Measurements from ENCODE around the gene FRZB.

The FRZB gene

DNA sequence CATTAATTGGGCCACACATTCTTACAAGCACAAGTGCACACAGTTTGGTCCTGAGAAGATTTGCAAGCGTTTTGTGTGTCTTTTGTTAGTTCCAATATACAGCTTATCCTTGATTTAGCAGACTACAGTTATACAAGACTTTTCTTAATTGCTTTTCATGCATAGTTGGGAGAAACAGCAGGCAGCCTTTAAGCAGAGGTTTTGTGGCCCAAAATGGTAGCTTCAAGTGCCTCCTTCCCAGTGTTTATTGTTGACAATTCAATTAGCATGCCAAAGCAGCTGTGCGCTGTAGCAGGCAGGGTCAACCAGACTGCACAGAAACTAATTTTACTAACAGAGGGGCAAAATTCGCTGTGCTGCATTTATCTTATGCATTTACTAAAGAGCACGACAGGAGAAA is 47.5 kb downstream of the FRZB start:
- peak overlapping the region; percentile 95 for H3K27ac ChIP-seq (replicated peaks; ENCODE audit: low read length)

DNA sequence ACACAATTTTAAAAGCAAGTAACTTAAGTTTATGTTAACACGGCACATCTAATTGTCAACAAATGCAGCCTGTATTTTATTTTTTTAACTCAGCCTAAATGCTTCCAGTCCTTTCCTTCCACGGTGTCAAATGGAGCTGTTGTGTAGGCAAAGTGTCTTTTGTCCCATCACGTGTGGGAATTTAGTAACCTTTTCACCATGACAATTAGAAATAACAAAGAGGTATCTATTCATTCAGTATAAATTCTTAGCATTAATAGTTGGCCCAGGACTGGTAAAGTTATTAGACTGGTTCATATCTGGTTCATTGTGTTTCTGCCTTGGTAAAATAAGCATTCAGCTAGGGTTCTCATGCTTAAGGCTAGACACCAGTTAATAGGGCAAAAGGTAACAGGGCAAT is 47.9 kb downstream of the FRZB start:
- DNase-seq (ENCODE audit: low spot score) = no peak
- H3K4me3 ChIP-seq (ENCODE audit: low read length in 2 of 2) = no peak overlapping the region
- no peak overlapping the region for H2BK15ac ChIP-seq (ENCODE audit: low read length)
- no peak overlapping the region for H3K4ac ChIP-seq (ENCODE audit: low read length)
- H3K27me3 ChIP-seq (ENCODE audit: control insufficient read depth in 3 of 3, insufficient read depth in 3 of 3, low read depth in 1 of 3, low read length in 3 of 3) = no peaks in the 10 kb centered on the region
- no peaks in the 10 kb centered on the region for H3K9me3 ChIP-seq (replicated peaks in 1 of 2; ENCODE audit: control insufficient read depth in 2 of 2, insufficient read depth in 1 of 2, low read depth in 1 of 2, low read length in 2 of 2)
- H2AFZ ChIP-seq (ENCODE audit: low read length) = peak overlapping the region; percentile 85
- no peak overlapping the region for H4K8ac ChIP-seq (ENCODE audit: low read depth, low read length)
- no CpG with 5 or more reads among the region's 3 CpGs for WGBS, 2 donors (ENCODE audit: extremely low coverage in 2 of 2, insufficient read length in 2 of 2, insufficient replicate concordance in 1 of 2)
- H3K36me3 ChIP-seq (replicated peaks in 1 of 2; ENCODE audit: control insufficient read depth in 2 of 2, insufficient read depth in 2 of 2, low read length in 2 of 2) = no peaks in the 10 kb centered on the region
- peak overlapping the region; percentile 18 for H3K4me2 ChIP-seq (ENCODE audit: insufficient read depth, low read length, poor library complexity, severe bottlenecking)
- H2BK120ac ChIP-seq (ENCODE audit: low read depth, low read length) = no peak overlapping the region
- H3K14ac ChIP-seq (ENCODE audit: low read length) = no peak overlapping the region
- H4K91ac ChIP-seq (ENCODE audit: low read depth, low read length, poor library complexity) = no peak overlapping the region
- H3K23ac ChIP-seq (ENCODE audit: low read depth, low read length, poor library complexity) = no peak overlapping the region
- H3K9ac ChIP-seq (ENCODE audit: low read depth, low read length, poor library complexity) = no peak overlapping the region
- H2AK5ac ChIP-seq (ENCODE audit: low read depth, low read length) = no peak overlapping the region
- no peak overlapping the region for H2BK12ac ChIP-seq (ENCODE audit: low read length)
- H3K18ac ChIP-seq (ENCODE audit: low read length) = no peak overlapping the region
- peaks cover 9 to 16% of the 10 kb centered on the region in 2 donors for H3K4me1 ChIP-seq (ENCODE audit: control insufficient read depth in 2 of 2, insufficient read depth in 1 of 2, low read depth in 1 of 2, low read length in 2 of 2)
- H2BK5ac ChIP-seq (ENCODE audit: low read length) = no peak overlapping the region
- H3K27ac ChIP-seq (replicated peaks; ENCODE audit: low read length) = peak overlapping the region; percentile 95
- H3K79me1 ChIP-seq (ENCODE audit: low read depth, low read length) = no peaks in the 10 kb centered on the region

More for the DNA sequence above, 47.5 kb downstream of the FRZB start:
- Histone ChIP-seq H3K9ac (ENCODE audit: low read depth, low read length, poor library complexity) (no peak overlapping the region), H3K4me1 (ENCODE audit: control insufficient read depth in 2 of 2, insufficient read depth in 1 of 2, low read depth in 1 of 2, low read length in 2 of 2) (peaks cover 9 to 16% of the 10 kb centered on the region in 2 donors), H3K18ac (ENCODE audit: low read length) (no peak overlapping the region), H3K27me3 (ENCODE audit: control insufficient read depth in 3 of 3, insufficient read depth in 3 of 3, low read depth in 1 of 3, low read length in 3 of 3) (no peaks in the 10 kb centered on the region), H2BK12ac (ENCODE audit: low read length) (no peak overlapping the region), H3K4me2 (ENCODE audit: insufficient read depth, low read length, poor library complexity, severe bottlenecking) (peak overlapping the region; percentile 18), H3K36me3 (replicated peaks in 1 of 2; ENCODE audit: control insufficient read depth in 2 of 2, insufficient read depth in 2 of 2, low read length in 2 of 2) (no peaks in the 10 kb centered on the region), H3K79me1 (ENCODE audit: low read depth, low read length) (no peaks in the 10 kb centered on the region), H3K4me3 (ENCODE audit: low read length in 2 of 2) (no peak overlapping the region), H2AFZ (ENCODE audit: low read length) (peak overlapping the region; percentile 85), H3K9me3 (replicated peaks in 1 of 2; ENCODE audit: control insufficient read depth in 2 of 2, insufficient read depth in 1 of 2, low read depth in 1 of 2, low read length in 2 of 2) (no peaks in the 10 kb centered on the region), H2BK120ac (ENCODE audit: low read depth, low read length) (no peak overlapping the region), H3K4ac (ENCODE audit: low read length) (no peak overlapping the region), H4K91ac (ENCODE audit: low read depth, low read length, poor library complexity) (no peak overlapping the region), H3K14ac (ENCODE audit: low read length) (no peak overlapping the region), H2BK15ac (ENCODE audit: low read length) (no peak overlapping the region), H2BK5ac (ENCODE audit: low read length) (no peak overlapping the region), H2AK5ac (ENCODE audit: low read depth, low read length) (no peak overlapping the region), H4K8ac (ENCODE audit: low read depth, low read length) (no peak overlapping the region), H3K23ac (ENCODE audit: low read depth, low read length, poor library complexity) (no peak overlapping the region)
- DNase-seq (ENCODE audit: low spot score) = peak; percentile 75
- WGBS, 2 donors (ENCODE audit: extremely low coverage in 2 of 2, insufficient read length in 2 of 2, insufficient replicate concordance in 1 of 2) = no CpG with 5 or more reads among the region's 4 CpGs

DNA sequence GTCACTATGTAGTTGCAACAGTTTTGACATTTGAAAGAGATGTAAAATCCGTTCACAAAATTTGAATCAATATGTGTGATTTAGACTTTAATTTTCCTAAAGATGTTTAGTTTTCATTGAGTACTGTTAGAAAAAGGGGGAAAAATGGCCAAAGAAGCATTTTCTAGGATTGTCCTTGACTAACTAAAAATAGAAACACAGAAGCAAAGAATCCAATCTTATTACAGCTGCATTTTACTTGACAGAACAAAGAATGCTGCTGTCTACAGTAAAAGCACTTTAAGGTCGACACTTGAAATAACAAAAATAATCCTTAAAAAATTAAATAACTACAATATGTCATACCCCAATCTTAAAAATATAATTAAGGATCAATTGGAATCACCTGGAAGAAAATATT is 48.9 kb downstream of the FRZB start:
- Histone ChIP-seq H3K18ac (ENCODE audit: low read length) (no peak overlapping the region), H3K4ac (ENCODE audit: low read length) (no peak overlapping the region), H3K36me3 (replicated peaks in 1 of 2; ENCODE audit: control insufficient read depth in 2 of 2, insufficient read depth in 2 of 2, low read length in 2 of 2) (no peaks in the 10 kb centered on the region), H2BK12ac (ENCODE audit: low read length) (no peak overlapping the region), H3K23ac (ENCODE audit: low read depth, low read length, poor library complexity) (no peak overlapping the region), H2BK15ac (ENCODE audit: low read length) (no peak overlapping the region), H3K27me3 (ENCODE audit: control insufficient read depth in 3 of 3, insufficient read depth in 3 of 3, low read depth in 1 of 3, low read length in 3 of 3) (no peaks in the 10 kb centered on the region), H3K4me3 (ENCODE audit: low read length in 2 of 2) (no peak overlapping the region), H3K79me1 (ENCODE audit: low read depth, low read length) (no peaks in the 10 kb centered on the region), H4K8ac (ENCODE audit: low read depth, low read length) (no peak overlapping the region), H4K91ac (ENCODE audit: low read depth, low read length, poor library complexity) (no peak overlapping the region), H3K27ac (replicated peaks; ENCODE audit: low read length) (no peak overlapping the region), H2AK5ac (ENCODE audit: low read depth, low read length) (no peak overlapping the region), H3K9ac (ENCODE audit: low read depth, low read length, poor library complexity) (no peak overlapping the region), H3K9me3 (replicated peaks in 1 of 2; ENCODE audit: control insufficient read depth in 2 of 2, insufficient read depth in 1 of 2, low read depth in 1 of 2, low read length in 2 of 2) (no peaks in the 10 kb centered on the region), H2AFZ (ENCODE audit: low read length) (no peak overlapping the region), H3K4me1 (ENCODE audit: control insufficient read depth in 2 of 2, insufficient read depth in 1 of 2, low read depth in 1 of 2, low read length in 2 of 2) (peaks cover 9 to 16% of the 10 kb centered on the region in 2 donors), H2BK5ac (ENCODE audit: low read length) (no peak overlapping the region), H2BK120ac (ENCODE audit: low read depth, low read length) (no peak overlapping the region), H3K14ac (ENCODE audit: low read length) (no peak overlapping the region), H3K4me2 (ENCODE audit: insufficient read depth, low read length, poor library complexity, severe bottlenecking) (no peak overlapping the region)
- DNase-seq (ENCODE audit: low spot score) = no peak
- no CpG with 5 or more reads among the region's 2 CpGs for WGBS, 2 donors (ENCODE audit: extremely low coverage in 2 of 2, insufficient read length in 2 of 2, insufficient replicate concordance in 1 of 2)

DNA sequence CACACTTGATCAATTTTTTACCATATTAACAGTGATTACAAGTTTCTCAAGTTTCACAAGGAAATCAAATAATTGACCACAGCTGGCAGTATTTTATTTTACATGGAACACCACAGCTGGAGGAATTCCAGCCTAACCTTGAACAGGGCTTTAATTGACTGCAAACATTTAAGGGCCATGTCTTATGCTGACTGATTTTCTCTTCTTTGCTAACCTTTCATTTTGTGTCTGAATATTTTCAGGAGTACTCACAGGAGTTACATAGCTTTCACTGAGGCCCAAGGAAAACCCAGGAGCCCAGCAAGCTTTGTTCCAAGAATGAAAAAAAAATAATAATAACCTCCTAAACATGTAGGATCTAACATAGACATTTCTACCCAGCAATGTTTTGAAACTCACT is 49.6 kb downstream of the FRZB start:
- Histone ChIP-seq H3K14ac (ENCODE audit: low read length) (no peak overlapping the region), H3K4me2 (ENCODE audit: insufficient read depth, low read length, poor library complexity, severe bottlenecking) (no peak overlapping the region), H3K4me3 (ENCODE audit: low read length in 2 of 2) (no peak overlapping the region), H3K9me3 (replicated peaks in 1 of 2; ENCODE audit: control insufficient read depth in 2 of 2, insufficient read depth in 1 of 2, low read depth in 1 of 2, low read length in 2 of 2) (no peaks in the 10 kb centered on the region), H3K9ac (ENCODE audit: low read depth, low read length, poor library complexity) (no peak overlapping the region), H3K36me3 (replicated peaks in 1 of 2; ENCODE audit: control insufficient read depth in 2 of 2, insufficient read depth in 2 of 2, low read length in 2 of 2) (no peaks in the 10 kb centered on the region), H3K27me3 (ENCODE audit: control insufficient read depth in 3 of 3, insufficient read depth in 3 of 3, low read depth in 1 of 3, low read length in 3 of 3) (no peaks in the 10 kb centered on the region), H2AK5ac (ENCODE audit: low read depth, low read length) (no peak overlapping the region), H3K4ac (ENCODE audit: low read length) (no peak overlapping the region), H3K4me1 (ENCODE audit: control insufficient read depth in 2 of 2, insufficient read depth in 1 of 2, low read depth in 1 of 2, low read length in 2 of 2) (peaks cover 9 to 16% of the 10 kb centered on the region in 2 donors), H2BK120ac (ENCODE audit: low read depth, low read length) (no peak overlapping the region), H2BK15ac (ENCODE audit: low read length) (no peak overlapping the region), H4K91ac (ENCODE audit: low read depth, low read length, poor library complexity) (no peak overlapping the region), H3K79me1 (ENCODE audit: low read depth, low read length) (no peaks in the 10 kb centered on the region), H3K18ac (ENCODE audit: low read length) (no peak overlapping the region), H2AFZ (ENCODE audit: low read length) (peak overlapping the region; percentile 9), H3K23ac (ENCODE audit: low read depth, low read length, poor library complexity) (no peak overlapping the region), H2BK12ac (ENCODE audit: low read length) (no peak overlapping the region), H4K8ac (ENCODE audit: low read depth, low read length) (no peak overlapping the region), H3K27ac (replicated peaks; ENCODE audit: low read length) (no peak overlapping the region), H2BK5ac (ENCODE audit: low read length) (no peak overlapping the region)
- DNase-seq (ENCODE audit: low spot score) = no peak
